Ovary (tissue), 3 donors: ENCODE data around the gene INVS.

ENCODE experiments used
- EP300 ChIP-seq: sonication (generic); formaldehyde crosslinking; IDR thresholded peaks from one replicate; pipeline ENCODE4 v1.6.1; 2017; ENCODE audit warnings: antibody characterized with exemption
- POLR2A ChIP-seq: fragments of 450-650 bp; IDR thresholded peaks from one replicate; pipeline ENCODE4 v1.6.1; 2017; ENCODE audit warnings: antibody characterized with exemption, mild to moderate bottlenecking, moderate library complexity
- TF ChIP-seq, protein P1 (sequence below), 3 donors: fragments of 450-650 bp in 2 of 3; fragments of 200-600 bp in 1 of 3; IDR thresholded peaks; one replicate each; pipeline versions ENCODE4 v1.5.1 to v1.8.0; 2016 to 2022; ENCODE audit warnings: antibody characterized with exemption in 3 of 3, mild to moderate bottlenecking in 1 of 3
- donor health status: DM: no; HTN: no; CAD: no.

DNA sequence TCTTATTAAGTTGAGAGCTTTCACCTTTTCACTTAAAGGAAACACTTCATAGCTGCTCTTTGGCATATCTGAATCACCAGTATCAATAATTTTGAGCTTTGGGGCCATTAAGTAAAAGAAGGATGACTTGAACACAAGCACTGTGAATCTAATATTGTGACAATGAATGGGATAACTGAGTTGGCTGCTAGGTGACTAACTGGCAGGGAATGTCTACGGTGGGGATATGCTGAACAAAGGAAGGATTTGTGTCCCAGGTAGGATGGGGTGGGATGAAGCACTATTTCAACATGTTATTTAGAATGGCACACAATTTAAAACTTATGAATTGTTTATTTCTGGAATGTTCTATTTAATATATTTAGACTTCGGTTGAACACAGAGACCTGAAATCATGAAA lies 130.1 kb downstream of the INVS start:
- TF ChIP-seq POLR2A (no peak), EP300 (no peak)
- TF ChIP-seq, protein P1, sequence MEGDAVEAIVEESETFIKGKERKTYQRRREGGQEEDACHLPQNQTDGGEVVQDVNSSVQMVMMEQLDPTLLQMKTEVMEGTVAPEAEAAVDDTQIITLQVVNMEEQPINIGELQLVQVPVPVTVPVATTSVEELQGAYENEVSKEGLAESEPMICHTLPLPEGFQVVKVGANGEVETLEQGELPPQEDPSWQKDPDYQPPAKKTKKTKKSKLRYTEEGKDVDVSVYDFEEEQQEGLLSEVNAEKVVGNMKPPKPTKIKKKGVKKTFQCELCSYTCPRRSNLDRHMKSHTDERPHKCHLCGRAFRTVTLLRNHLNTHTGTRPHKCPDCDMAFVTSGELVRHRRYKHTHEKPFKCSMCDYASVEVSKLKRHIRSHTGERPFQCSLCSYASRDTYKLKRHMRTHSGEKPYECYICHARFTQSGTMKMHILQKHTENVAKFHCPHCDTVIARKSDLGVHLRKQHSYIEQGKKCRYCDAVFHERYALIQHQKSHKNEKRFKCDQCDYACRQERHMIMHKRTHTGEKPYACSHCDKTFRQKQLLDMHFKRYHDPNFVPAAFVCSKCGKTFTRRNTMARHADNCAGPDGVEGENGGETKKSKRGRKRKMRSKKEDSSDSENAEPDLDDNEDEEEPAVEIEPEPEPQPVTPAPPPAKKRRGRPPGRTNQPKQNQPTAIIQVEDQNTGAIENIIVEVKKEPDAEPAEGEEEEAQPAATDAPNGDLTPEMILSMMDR (IDR thresholded peaks at IDR 0.05), result no peak
